HepG2 (cell line): ENCODE data around the gene C6orf15.

Experiments
- EZH2 ChIP-seq: conservative IDR thresholded peaks from 2 replicates; pipeline ENCODE4 v1.6.1; 2012; ENCODE audit warnings: mild to moderate bottlenecking, low read depth, low read length, moderate library complexity
- HOXA5 ChIP-seq: sonication (generic); formaldehyde crosslinking; IDR thresholded peaks from 2 replicates; pipeline ENCODE4 v1.4.0; 2020; ENCODE audit warnings: missing genetic modification reagents
- IRF2 ChIP-seq: IDR thresholded peaks from 2 replicates; pipeline ENCODE4 v1.6.1; 2018; ENCODE audit warnings: missing genetic modification reagents, missing compliant biosample characterization
- KAT7 ChIP-seq: IDR thresholded peaks from 2 replicates; pipeline ENCODE4 v1.6.1; 2018; ENCODE audit warnings: borderline replicate concordance, missing compliant biosample characterization
- NRL ChIP-seq: sonication (generic); formaldehyde crosslinking; IDR thresholded peaks from 2 replicates; pipeline ENCODE4 v1.5.0; 2020; ENCODE audit warnings: missing genetic modification reagents, mild to moderate bottlenecking, moderate library complexity, borderline replicate concordance
- POLR2A ChIP-seq, 2 experiments: IDR thresholded peaks; 2 replicates each; pipeline ENCODE4 v1.6.1; 2011; ENCODE audit warnings: low read depth in 2 of 2, low read length in 2 of 2, mild to moderate bottlenecking in 1 of 2, moderate library complexity in 1 of 2; ENCODE audit not compliant: insufficient read depth in 1 of 2
- SALL1 ChIP-seq: sonication (generic); formaldehyde crosslinking; IDR thresholded peaks from 2 replicates; pipeline ENCODE4 v1.8.0; 2022; ENCODE audit warnings: mild to moderate bottlenecking, missing genetic modification reagents
- SP2 ChIP-seq: sonication (generic); formaldehyde crosslinking; IDR thresholded peaks from 2 replicates; pipeline ENCODE4 v1.5.1; 2020; ENCODE audit warnings: mild to moderate bottlenecking, missing genetic modification reagents
- ZNF343 ChIP-seq: sonication (generic); formaldehyde crosslinking; IDR thresholded peaks from 2 replicates; pipeline ENCODE4 v1.4.0; 2020; ENCODE audit warnings: mild to moderate bottlenecking, missing genetic modification reagents
- ZNF607 ChIP-seq: sonication (generic); formaldehyde crosslinking; IDR thresholded peaks from 2 replicates; pipeline ENCODE4 v1.5.1; 2020; ENCODE audit warnings: missing genetic modification reagents, mild to moderate bottlenecking, borderline replicate concordance
- TF ChIP-seq, protein P1 (sequence below): sonication (generic); formaldehyde crosslinking; IDR thresholded peaks from 2 replicates; pipeline ENCODE4 v1.8.1; 2023; ENCODE audit warnings: missing genetic modification reagents, inconsistent platforms, borderline replicate concordance
- TF ChIP-seq, protein P2 (sequence below): sonication (generic); formaldehyde crosslinking; IDR thresholded peaks from 2 replicates; pipeline ENCODE4 v1.5.1; 2020; ENCODE audit warnings: mild to moderate bottlenecking, missing genetic modification reagents

DNA sequence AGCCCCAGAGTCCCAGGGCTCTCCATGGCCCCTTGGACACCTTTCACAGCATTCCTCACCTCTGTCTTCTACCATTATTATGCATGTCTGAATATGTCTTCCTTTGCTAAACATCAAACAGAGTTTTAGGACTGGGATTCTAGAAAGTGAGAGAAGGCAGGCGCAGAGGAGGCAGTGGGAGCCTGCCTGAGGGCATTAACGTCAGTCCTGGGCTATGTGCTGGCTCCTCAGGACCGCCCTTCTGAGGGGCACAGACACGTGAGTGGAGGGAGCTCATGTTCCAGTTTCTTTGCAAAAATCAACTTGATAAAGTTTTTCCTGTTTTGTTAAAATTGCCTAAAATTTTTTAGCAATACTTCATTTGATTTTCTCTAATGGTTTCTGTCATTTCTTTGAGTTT is 38.0 kb downstream of the C6orf15 start:
- no peak for TF ChIP-seq SALL1
- no peak for TF ChIP-seq NRL (CRISPR knock-in tag)
- no peak for TF ChIP-seq ZNF343 (CRISPR knock-in tag)
- no peak for TF ChIP-seq KAT7 (CRISPR knock-in tag)
- TF ChIP-seq EZH2 = no peak
- no peak for TF ChIP-seq ZNF607 (CRISPR knock-in tag)
- TF ChIP-seq, protein P1, sequence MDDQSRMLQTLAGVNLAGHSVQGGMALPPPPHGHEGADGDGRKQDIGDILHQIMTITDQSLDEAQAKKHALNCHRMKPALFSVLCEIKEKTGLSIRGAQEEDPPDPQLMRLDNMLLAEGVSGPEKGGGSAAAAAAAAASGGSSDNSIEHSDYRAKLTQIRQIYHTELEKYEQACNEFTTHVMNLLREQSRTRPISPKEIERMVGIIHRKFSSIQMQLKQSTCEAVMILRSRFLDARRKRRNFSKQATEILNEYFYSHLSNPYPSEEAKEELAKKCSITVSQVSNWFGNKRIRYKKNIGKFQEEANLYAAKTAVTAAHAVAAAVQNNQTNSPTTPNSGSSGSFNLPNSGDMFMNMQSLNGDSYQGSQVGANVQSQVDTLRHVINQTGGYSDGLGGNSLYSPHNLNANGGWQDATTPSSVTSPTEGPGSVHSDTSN (CRISPR knock-in tag) = no peak
- TF ChIP-seq SP2 = no peak
- no peak for TF ChIP-seq HOXA5 (CRISPR knock-in tag)
- no peak for TF ChIP-seq IRF2
- TF ChIP-seq POLR2A (IDR thresholded peaks at IDR 0.05; ENCODE audit: insufficient read depth in 1 of 2, low read depth in 2 of 2, low read length in 2 of 2) = no peak
- TF ChIP-seq, protein P2, sequence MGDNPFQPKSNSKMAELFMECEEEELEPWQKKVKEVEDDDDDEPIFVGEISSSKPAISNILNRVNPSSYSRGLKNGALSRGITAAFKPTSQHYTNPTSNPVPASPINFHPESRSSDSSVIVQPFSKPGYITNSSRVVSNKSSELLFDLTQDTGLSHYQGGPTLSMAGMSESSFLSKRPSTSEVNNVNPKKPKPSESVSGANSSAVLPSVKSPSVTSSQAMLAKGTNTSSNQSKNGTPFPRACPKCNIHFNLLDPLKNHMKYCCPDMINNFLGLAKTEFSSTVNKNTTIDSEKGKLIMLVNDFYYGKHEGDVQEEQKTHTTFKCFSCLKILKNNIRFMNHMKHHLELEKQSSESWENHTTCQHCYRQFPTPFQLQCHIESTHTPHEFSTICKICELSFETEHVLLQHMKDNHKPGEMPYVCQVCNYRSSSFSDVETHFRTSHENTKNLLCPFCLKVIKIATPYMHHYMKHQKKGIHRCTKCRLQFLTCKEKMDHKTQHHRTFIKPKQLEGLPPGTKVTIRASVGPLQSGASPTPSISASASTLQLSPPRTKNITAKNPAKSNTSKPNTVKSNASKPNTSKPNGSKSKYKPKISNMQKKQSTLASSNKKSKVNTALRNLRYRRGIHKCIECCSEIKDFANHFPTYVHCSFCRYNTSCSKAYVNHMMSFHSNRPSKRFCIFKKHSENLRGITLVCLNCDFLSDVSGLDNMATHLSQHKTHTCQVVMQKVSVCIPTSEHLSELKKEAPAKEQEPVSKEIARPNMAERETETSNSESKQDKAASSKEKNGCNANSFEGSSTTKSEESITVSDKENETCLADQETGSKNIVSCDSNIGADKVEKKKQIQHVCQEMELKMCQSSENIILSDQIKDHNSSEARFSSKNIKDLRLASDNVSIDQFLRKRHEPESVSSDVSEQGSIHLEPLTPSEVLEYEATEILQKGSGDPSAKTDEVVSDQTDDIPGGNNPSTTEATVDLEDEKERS (CRISPR knock-in tag) = no peak
